K562 (cell line): ENCODE data around the gene DHCR7. TPM values are rescaled to one million over a fixed set of nuclear protein-coding genes. Genes with fewer than 3 reads are reported as not detected.

Experiments used
- CLOCK ChIP-seq: fragments of 250-450 bp; sonication (Bioruptor Pico); IDR thresholded peaks from 2 replicates; pipeline ENCODE4 v1.4.0; 2020; ENCODE audit warnings: mild to moderate bottlenecking, moderate library complexity, borderline replicate concordance
- GATAD2A ChIP-seq: fragments of 450-650 bp; IDR thresholded peaks from 2 replicates; pipeline ENCODE4 v1.6.1; 2017
- HES1 ChIP-seq: fragments of 450-650 bp; IDR thresholded peaks from 2 replicates; pipeline ENCODE4 v1.6.1; 2016; ENCODE audit warnings: low read depth, mild to moderate bottlenecking, moderate library complexity
- HNRNPLL ChIP-seq: fragments of 200-400 bp; formaldehyde crosslinking; IDR thresholded peaks from 2 replicates; pipeline ENCODE4 v1.6.1; 2017; ENCODE audit warnings: low read length, low read depth, mild to moderate bottlenecking; ENCODE audit not compliant: poor library complexity, severe bottlenecking
- ZNF134 ChIP-seq: fragments of 250-450 bp; sonication (Bioruptor Pico); conservative IDR thresholded peaks from 2 replicates; pipeline ENCODE4 v1.4.0; 2020
- ZNF407 ChIP-seq: fragments of 450-650 bp; IDR thresholded peaks from 2 replicates; pipeline ENCODE4 v1.6.1; 2016; ENCODE audit warnings: low read depth
- polyA plus RNA-seq, 8 experiments: library from polyadenylated mRNA; depleted of rRNA in 4 of 8; stranded (reverse) in 5 of 8; unstranded in 3 of 8; fragments of >200 nt; fragmentation: Nextera tagmentation in 2 of 8; fragmentation: Illumina TruSeq in 1 of 8; extraction: Ambion mirVana in 2 of 8; extraction: Trizol in 1 of 8; gene quantifications; 2 replicates each; pipeline versions ENCODE4 v1.2.1 to v1.2.3, GENCODE V29; 2011 to 2014; ENCODE audit warnings: inconsistent platforms in 1 of 8, missing spikeins in 1 of 8
- total RNA-seq, 7 experiments: library from RNA; depleted of rRNA in 6 of 7; stranded (reverse); fragments of >200 nt in 6 of 7; fragmentation: Illumina TruSeq in 2 of 7; extraction: Trizol in 2 of 7; gene quantifications; 2 replicates each; pipeline versions ENCODE4 v1.2.1 to v1.2.3, GENCODE V29; 2011 to 2021; ENCODE audit warnings: low replicate concordance in 1 of 7

Gene DHCR7
- total and polyA plus RNA-seq, 9 of the 15 experiments (the other 6 are each of a cell fraction or from before 2014, with no cell fraction given) = 8.4 to 192 (median 82.4) TPM

- TF ChIP-seq ZNF407 (no peak), ZNF134 (CRISPR knock-in tag) (no peak), CLOCK (CRISPR knock-in tag) (no peak), HNRNPLL (no peak), HES1 (no peak), GATAD2A (no peak)
- TF ChIP-seq, all 486 proteins: peak for 0
Observed at GRCh38 chr11:71476926-71477640, 28.9 kb upstream of the DHCR7 start (continued).
